ENCODE measurements around the gene PCBP3. TPM values are rescaled to one million over a fixed set of nuclear protein-coding genes. Genes with fewer than 3 reads are reported as not detected.

PCBP3 gene
- total RNA-seq, 1 experiment from 2014 or later = not detected

- CTCF ChIA-PET = no interaction called here
These were observed 158.9 kb downstream of the PCBP3 start for GRCh38 chr21:45802425-45802824.

GRCh38 chr21:45802956-45803617 is 159.6 kb downstream of the PCBP3 start:
- Histone ChIP-seq H3K27me3 (ENCODE audit: control insufficient read depth, insufficient read depth, low read length) (no peaks in the 10 kb centered on the region), H3K36me3 (ENCODE audit: control insufficient read depth, insufficient read depth, low read length) (no peaks in the 10 kb centered on the region), H3K4me3 (ENCODE audit: low read depth in 2 of 2, low read length in 2 of 2) (no peak overlapping the region), H3K27ac (ENCODE audit: low read length) (no peak overlapping the region), H3K4me1 (ENCODE audit: control insufficient read depth, insufficient read depth, low read length) (no peaks in the 10 kb centered on the region), H3K9me3 (ENCODE audit: control insufficient read depth, insufficient read depth, low read depth, low read length) (no peaks in the 10 kb centered on the region)
- CTCF ChIA-PET = no interaction called here
- POLR2A ChIA-PET = interaction anchor here (0.6 kb wide), 1 partner anchor 13 kb away, joined by 7 read pairs; no protein-coding TSS in a partner anchor
- intact Hi-C loops (cut with micrococcal nuclease; ENCODE audit: unreplicated experiment) (no loop called here), in situ Hi-C loops (cut with HindIII; ENCODE audit: low pct_unique_long_range_greater_than_20kb, low sequenced_read_pairs) (no loop called here)
- ATAC-seq (no peak), DNase-seq (ENCODE audit: low read depth, low spot score) (no peak)
- BruUV-seq (replicated peaks) = no TSS peak
- no peak for TF ChIP-seq REST (IDR thresholded peaks at IDR 0.05; ENCODE audit: insufficient read depth in 1 of 2, low read depth in 2 of 2, low read length in 1 of 2)
- no peak for TF ChIP-seq SIN3A (IDR thresholded peaks at IDR 0.05; ENCODE audit: borderline replicate concordance, insufficient read depth, low read depth, low read length)
- TF ChIP-seq TCF7L2 (IDR thresholded peaks at IDR 0.05; ENCODE audit: low read depth, low read length) = no peak
- TF ChIP-seq CTCF (IDR thresholded peaks at IDR 0.05) = no peak
- no peak for TF ChIP-seq POLR2AphosphoS5 (IDR thresholded peaks at IDR 0.05; ENCODE audit: low read depth, low read length)

More at GRCh38 chr21:45802425-45802824, 158.9 kb downstream of the PCBP3 start:
- POLR2A ChIA-PET = no interaction called here
- Histone ChIP-seq H3K27ac (ENCODE audit: low read length) (no peak overlapping the region), H3K27me3 (ENCODE audit: control insufficient read depth, insufficient read depth, low read length) (no peaks in the 10 kb centered on the region), H3K36me3 (ENCODE audit: control insufficient read depth, insufficient read depth, low read length) (no peaks in the 10 kb centered on the region), H3K9me3 (ENCODE audit: control insufficient read depth, insufficient read depth, low read depth, low read length) (no peaks in the 10 kb centered on the region), H3K4me1 (ENCODE audit: control insufficient read depth, insufficient read depth, low read length) (no peaks in the 10 kb centered on the region), H3K4me3 (ENCODE audit: low read depth in 2 of 2, low read length in 2 of 2) (no peak overlapping the region)
- in situ Hi-C loops (cut with HindIII; ENCODE audit: low pct_unique_long_range_greater_than_20kb, low sequenced_read_pairs) (no loop called here), intact Hi-C loops (cut with micrococcal nuclease; ENCODE audit: unreplicated experiment) (no loop called here)
- TF ChIP-seq POLR2AphosphoS5 (IDR thresholded peaks at IDR 0.05; ENCODE audit: low read depth, low read length) (no peak), TCF7L2 (IDR thresholded peaks at IDR 0.05; ENCODE audit: low read depth, low read length) (no peak), CTCF (IDR thresholded peaks at IDR 0.05) (no peak), REST (IDR thresholded peaks at IDR 0.05; ENCODE audit: insufficient read depth in 1 of 2, low read depth in 2 of 2, low read length in 1 of 2) (no peak), SIN3A (IDR thresholded peaks at IDR 0.05; ENCODE audit: borderline replicate concordance, insufficient read depth, low read depth, low read length) (no peak)
- no TSS peak for BruUV-seq (replicated peaks)
- DNase-seq (ENCODE audit: low read depth, low spot score) (no peak), ATAC-seq (0 out of 2 replicates have a peak, but pooled peaks have one; percentile 26)

All from Panc1 (cell line).